CD1c-positive myeloid dendritic cell (primary cell): ENCODE results near the gene GALNT2.

ENCODE experiments used
- DNase-seq: peaks from one replicate; pipeline ENCODE4 v3.0.0-alpha.2; 2016; ENCODE audit errors: extremely low spot score

GALNT2 gene

GRCh38 chr1:230071316-230071715 lies 4.3 kb downstream of the GALNT2 start:
- no peak for DNase-seq

GRCh38 chr1:230072296-230072695 lies 5.3 kb downstream of the GALNT2 start:
- DNase-seq = no peak

GRCh38 chr1:230072866-230073265 lies 5.8 kb downstream of the GALNT2 start:
- no peak for DNase-seq

- no peak for DNase-seq
Observed at GRCh38 chr1:230073371-230074035, 6.5 kb downstream of the GALNT2 start.

GRCh38 chr1:230074270-230074669 lies 7.2 kb downstream of the GALNT2 start:
- no peak for DNase-seq

GRCh38 chr1:230074762-230075161 lies 7.7 kb downstream of the GALNT2 start:
- no peak for DNase-seq

GRCh38 chr1:230076121-230076520 lies 9.1 kb downstream of the GALNT2 start:
- DNase-seq = no peak

- no peak for DNase-seq
Observed at GRCh38 chr1:230077011-230077410, 10.0 kb downstream of the GALNT2 start.

GRCh38 chr1:230077436-230078213 lies 10.6 kb downstream of the GALNT2 start:
- DNase-seq = no peak

- DNase-seq = no peak
Observed at GRCh38 chr1:230079199-230080024, 12.4 kb downstream of the GALNT2 start.

- no peak for DNase-seq
Observed at GRCh38 chr1:230080822-230081221, 13.8 kb downstream of the GALNT2 start.

GRCh38 chr1:230081751-230082150 lies 14.7 kb downstream of the GALNT2 start:
- no peak for DNase-seq

- no peak for DNase-seq
Observed at GRCh38 chr1:230082211-230082610, 15.2 kb downstream of the GALNT2 start.

- no peak for DNase-seq
Observed at GRCh38 chr1:230083053-230083452, 16.0 kb downstream of the GALNT2 start.

- no peak for DNase-seq
Observed at GRCh38 chr1:230083746-230084407, 16.8 kb downstream of the GALNT2 start.

GRCh38 chr1:230084408-230085177 lies 17.6 kb downstream of the GALNT2 start:
- no peak for DNase-seq

- DNase-seq = no peak
Observed at GRCh38 chr1:230085178-230085515, 18.1 kb downstream of the GALNT2 start.

GRCh38 chr1:230086151-230086550 lies 19.1 kb downstream of the GALNT2 start:
- no peak for DNase-seq

- DNase-seq = no peak
Observed at GRCh38 chr1:230087028-230087716, 20.1 kb downstream of the GALNT2 start.

- DNase-seq = no peak
Observed at GRCh38 chr1:230087717-230088105, 20.7 kb downstream of the GALNT2 start.
